PC-9 (cell line): ENCODE measurements around the gene GMDS. TPM values are rescaled to one million over a fixed set of nuclear protein-coding genes. Genes with fewer than 3 reads are reported as not detected.

Experiments used
- BruUV-seq: library from RNA; stranded (reverse); fragments of 400-500 nt; replicated peaks from 2 replicates; lab custom pipeline; 2021; lab: Mats Ljungman, UMichigan
- CTCF ChIA-PET: fragments of 300-600 bp; sonication (Branson Sonifier 250); formaldehyde crosslinking; loops from one replicate; lab custom pipeline; 2022; ENCODE audit warnings: antibody characterized with exemption; lab: Charles Lee
- POLR2A ChIA-PET: fragments of 300-600 bp; sonication (Branson Sonifier 250); formaldehyde crosslinking; loops from one replicate; lab custom pipeline; 2022; ENCODE audit warnings: antibody characterized with exemption; ENCODE audit not compliant: unreplicated experiment; lab: Charles Lee
- DNase-seq, 2 experiments: peaks; one replicate each; pipeline versions ENCODE4 v3.0.0 to v3.0.0-alpha.2; 2015 to 2022; ENCODE audit warnings: mixed read lengths in 1 of 2
- H2AFZ ChIP-seq: fragments of 200-600 bp; sonication (generic); 2 replicates; pipeline ENCODE4 v1.8.1; 2017; ENCODE audit warnings: antibody characterized with exemption
- H3F3A ChIP-seq: fragments of 200-600 bp; sonication (generic); 2 replicates; pipeline ENCODE4 v1.8.1; 2017; ENCODE audit warnings: antibody characterized with exemption, mild to moderate bottlenecking, low read depth; ENCODE audit not compliant: insufficient read depth
- H3K27ac ChIP-seq: fragments of 200-600 bp; sonication (generic); 2 replicates; pipeline ENCODE4 v1.6.1; 2016; ENCODE audit warnings: mixed run types
- H3K27me3 ChIP-seq: fragments of 200-600 bp; sonication (generic); 2 replicates; pipeline ENCODE4 v1.6.1; 2016; ENCODE audit warnings: low read depth, mixed run types; ENCODE audit not compliant: insufficient read depth
- H3K36me3 ChIP-seq: fragments of 200-600 bp; sonication (generic); 2 replicates; pipeline ENCODE4 v1.6.1; 2016; ENCODE audit warnings: low read depth, mixed run types
- H3K4me1 ChIP-seq: fragments of 200-600 bp; sonication (generic); replicated peaks from 2 replicates; pipeline ENCODE4 v1.6.1; 2016; ENCODE audit warnings: mixed run types; ENCODE audit not compliant: insufficient read depth
- H3K4me2 ChIP-seq: fragments of 200-600 bp; sonication (generic); 2 replicates; pipeline ENCODE4 v1.6.1; 2017; ENCODE audit warnings: mixed run types
- H3K4me3 ChIP-seq: fragments of 200-600 bp; sonication (generic); 2 replicates; pipeline ENCODE4 v1.6.1; 2016; ENCODE audit warnings: mixed run types
- H3K79me2 ChIP-seq: fragments of 200-600 bp; sonication (generic); 2 replicates; pipeline ENCODE4 v1.6.1; 2017; ENCODE audit warnings: low read depth, mixed run types
- H3K9me2 ChIP-seq: fragments of 200-600 bp; sonication (generic); 2 replicates; pipeline ENCODE4 v1.8.1; 2017; ENCODE audit warnings: mild to moderate bottlenecking; ENCODE audit not compliant: insufficient read depth
- H3K9me3 ChIP-seq: fragments of 200-600 bp; sonication (generic); 2 replicates; pipeline ENCODE4 v1.8.1; 2016; ENCODE audit warnings: low read depth; ENCODE audit not compliant: insufficient read depth
- H4K20me1 ChIP-seq: fragments of 200-600 bp; sonication (generic); 2 replicates; pipeline ENCODE4 v1.8.1; 2017; ENCODE audit not compliant: insufficient read depth
- EZH2 ChIP-seq: fragments of 200-600 bp; sonication (generic); IDR thresholded peaks from 2 replicates; pipeline ENCODE4 v1.8.0; 2017; ENCODE audit warnings: antibody characterized with exemption, low read depth
- intact Hi-C: fragments of 100-400 bp; cut with micrococcal nuclease; formaldehyde crosslinking; loops from one replicate; pipeline ENCODE4 v1.10.0; 2022; ENCODE audit not compliant: unreplicated experiment
- total RNA-seq: library from RNA; stranded (reverse); gene quantifications from 2 replicates; pipeline ENCODE4 v1.2.3, GENCODE V29; 2021
- TF ChIP-seq, protein P1 (sequence below): fragments of 200-600 bp; sonication (generic); conservative IDR thresholded peaks from 2 replicates; pipeline ENCODE4 v1.6.1; 2017; ENCODE audit warnings: mixed run types, antibody characterized with exemption, mild to moderate bottlenecking, moderate library complexity

Gene GMDS
- total RNA-seq, 1 experiment from 2014 or later = 30.1 TPM

DNA sequence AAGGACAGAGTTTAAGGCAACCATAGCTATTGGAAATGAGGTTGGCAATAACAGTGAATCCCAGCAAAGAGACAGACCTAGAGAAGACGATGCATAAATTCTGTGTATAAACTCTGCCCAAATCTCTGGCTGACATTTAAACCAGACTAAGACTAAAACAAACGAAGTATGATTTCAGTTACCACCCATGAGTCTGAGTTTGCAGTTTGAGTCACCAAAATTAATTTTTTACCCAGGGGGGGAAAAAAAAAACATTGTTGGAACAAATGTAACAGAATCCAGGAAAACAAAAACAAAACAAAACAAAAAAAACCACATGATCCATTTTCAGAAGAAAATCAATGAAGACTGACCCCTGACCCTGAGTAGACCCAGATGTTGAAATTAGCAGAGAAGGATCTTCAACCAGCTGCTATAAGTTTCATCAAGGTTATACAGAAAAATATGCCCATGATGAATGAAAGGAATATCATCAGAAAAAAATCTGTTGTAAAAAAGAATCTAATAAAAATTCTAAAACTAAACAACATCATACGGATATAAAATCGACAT lies 190.8 kb downstream of the GMDS start:
- H3K9me3 ChIP-seq = no peaks in the 10 kb centered on the region
- H2AFZ ChIP-seq = no peak overlapping the region
- POLR2A ChIA-PET = no interaction called here
- H3K27ac ChIP-seq = no peak overlapping the region
- intact Hi-C loops = no loop called here
- CTCF ChIA-PET = no interaction called here
- H3K36me3 ChIP-seq = no peaks in the 10 kb centered on the region
- no peaks in the 10 kb centered on the region for H4K20me1 ChIP-seq
- no TSS peak for BruUV-seq
- H3F3A ChIP-seq = no peaks in the 10 kb centered on the region
- H3K27me3 ChIP-seq = no peaks in the 10 kb centered on the region
- no peak for TF ChIP-seq EZH2
- TF ChIP-seq, protein P1, sequence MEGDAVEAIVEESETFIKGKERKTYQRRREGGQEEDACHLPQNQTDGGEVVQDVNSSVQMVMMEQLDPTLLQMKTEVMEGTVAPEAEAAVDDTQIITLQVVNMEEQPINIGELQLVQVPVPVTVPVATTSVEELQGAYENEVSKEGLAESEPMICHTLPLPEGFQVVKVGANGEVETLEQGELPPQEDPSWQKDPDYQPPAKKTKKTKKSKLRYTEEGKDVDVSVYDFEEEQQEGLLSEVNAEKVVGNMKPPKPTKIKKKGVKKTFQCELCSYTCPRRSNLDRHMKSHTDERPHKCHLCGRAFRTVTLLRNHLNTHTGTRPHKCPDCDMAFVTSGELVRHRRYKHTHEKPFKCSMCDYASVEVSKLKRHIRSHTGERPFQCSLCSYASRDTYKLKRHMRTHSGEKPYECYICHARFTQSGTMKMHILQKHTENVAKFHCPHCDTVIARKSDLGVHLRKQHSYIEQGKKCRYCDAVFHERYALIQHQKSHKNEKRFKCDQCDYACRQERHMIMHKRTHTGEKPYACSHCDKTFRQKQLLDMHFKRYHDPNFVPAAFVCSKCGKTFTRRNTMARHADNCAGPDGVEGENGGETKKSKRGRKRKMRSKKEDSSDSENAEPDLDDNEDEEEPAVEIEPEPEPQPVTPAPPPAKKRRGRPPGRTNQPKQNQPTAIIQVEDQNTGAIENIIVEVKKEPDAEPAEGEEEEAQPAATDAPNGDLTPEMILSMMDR = no peak
- H3K4me3 ChIP-seq = no peak overlapping the region
- DNase-seq = no peak
- H3K9me2 ChIP-seq = no peaks in the 10 kb centered on the region
- H3K79me2 ChIP-seq = no peaks in the 10 kb centered on the region
- H3K4me2 ChIP-seq = no peak overlapping the region
- H3K4me1 ChIP-seq = no peaks in the 10 kb centered on the region

DNA sequence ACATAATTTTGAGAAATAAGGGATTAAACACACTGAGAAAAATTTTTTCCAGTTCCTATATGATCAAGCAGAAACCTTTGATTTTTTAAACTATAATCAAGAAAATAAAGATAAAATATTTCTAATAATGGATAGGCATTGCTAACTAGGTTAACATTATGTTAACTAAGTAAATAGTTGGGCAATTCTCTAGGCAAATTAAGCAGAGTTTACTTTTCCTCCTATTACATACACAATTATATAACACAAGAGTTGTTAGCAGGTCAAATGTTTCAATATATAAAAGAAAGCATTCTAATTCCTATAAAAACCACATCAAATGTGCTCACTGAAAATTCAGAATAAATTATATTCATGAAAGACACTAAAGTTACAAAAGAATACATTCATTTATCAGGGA lies 191.7 kb downstream of the GMDS start:
- no peak overlapping the region for H3K4me2 ChIP-seq
- no peaks in the 10 kb centered on the region for H3K79me2 ChIP-seq
- no peaks in the 10 kb centered on the region for H4K20me1 ChIP-seq
- H3K4me3 ChIP-seq = no peak overlapping the region
- H3K27me3 ChIP-seq = no peaks in the 10 kb centered on the region
- POLR2A ChIA-PET = no interaction called here
- H2AFZ ChIP-seq = no peak overlapping the region
- intact Hi-C loops = no loop called here
- BruUV-seq = no TSS peak
- H3K4me1 ChIP-seq = no peaks in the 10 kb centered on the region
- CTCF ChIA-PET = no interaction called here
- H3K36me3 ChIP-seq = no peaks in the 10 kb centered on the region
- H3F3A ChIP-seq = no peaks in the 10 kb centered on the region
- H3K9me2 ChIP-seq = no peaks in the 10 kb centered on the region
- no peak for TF ChIP-seq EZH2
- TF ChIP-seq, protein P1 = no peak
- H3K9me3 ChIP-seq = no peaks in the 10 kb centered on the region
- DNase-seq = no peak
- no peak overlapping the region for H3K27ac ChIP-seq

DNA sequence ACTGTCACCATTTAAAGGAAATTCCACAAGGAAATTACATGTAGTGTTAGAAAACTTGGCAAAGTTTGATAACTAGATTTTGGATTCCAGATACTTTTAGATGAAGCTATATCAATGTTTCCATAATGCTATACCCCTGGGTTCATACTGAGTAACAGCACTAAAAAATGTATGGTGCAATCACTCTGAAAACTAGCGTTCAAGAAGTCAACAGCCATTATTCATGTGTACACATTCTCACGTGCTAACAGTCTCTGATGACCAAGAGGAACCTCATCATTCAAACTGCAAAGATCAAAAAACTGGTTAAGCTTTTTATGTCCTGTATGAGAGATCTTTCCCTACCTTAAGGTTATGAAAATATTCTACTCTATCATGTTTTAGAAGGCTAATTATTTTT lies 197.6 kb downstream of the GMDS start:
- ChIA-PET CTCF (no interaction called here), POLR2A (no interaction called here)
- Histone ChIP-seq H3K4me2 (no peak overlapping the region), H3K36me3 (no peaks in the 10 kb centered on the region), H3K27ac (no peak overlapping the region), H3K4me1 (no peaks in the 10 kb centered on the region), H4K20me1 (no peaks in the 10 kb centered on the region), H3K27me3 (no peaks in the 10 kb centered on the region), H3K79me2 (no peaks in the 10 kb centered on the region), H2AFZ (no peak overlapping the region), H3F3A (no peaks in the 10 kb centered on the region), H3K9me2 (no peaks in the 10 kb centered on the region), H3K4me3 (no peak overlapping the region), H3K9me3 (no peaks in the 10 kb centered on the region)
- no peak for DNase-seq
- TF ChIP-seq, protein P1 = no peak
- no peak for TF ChIP-seq EZH2
- BruUV-seq = no TSS peak
- intact Hi-C loops = no loop called here
